Fibroblast of mammary gland (primary cell): ENCODE data around the gene VWA7.
"Not testable (repeated sequence)": the region's sequence is repeated elsewhere in the genome, so short reads cannot be mapped to it uniquely, and the experiment has no call there.

Experiments
- DNase-seq: peaks from one replicate; pipeline ENCODE4 v3.0.0-alpha.2; 2010; ENCODE audit warnings: low read depth
- H3K4me3 ChIP-seq: 2 replicates; pipeline ENCODE4 v1.5.1; 2011; ENCODE audit warnings: low read depth, mild to moderate bottlenecking, low read length, moderate library complexity; ENCODE audit not compliant: control insufficient read depth
- CTCF ChIP-seq: conservative IDR thresholded peaks from 2 replicates; pipeline ENCODE4 v1.5.1; 2011; ENCODE audit warnings: low read depth, low read length, inconsistent platforms; ENCODE audit not compliant: control insufficient read depth, insufficient read depth

Gene VWA7

GRCh38 chr6:31796993-31797385 lies 19.9 kb upstream of the VWA7 start:
- no peak overlapping the region for H3K4me3 ChIP-seq
- no peak for TF ChIP-seq CTCF
- DNase-seq: no peak

GRCh38 chr6:31795616-31796298 lies 18.6 kb upstream of the VWA7 start, which contains the start of gene VARS1:
VARS1 (minus strand) TSS chr6:31795752; CDS start chr6:31795217, 535 bp downstream.
- peak; percentile 88 for DNase-seq
- TF ChIP-seq CTCF: peak; percentile 41
- peak within 1 kb of the TSS; percentile 96 for H3K4me3 ChIP-seq

GRCh38 chr6:31794866-31795615 lies 17.9 kb upstream of the VWA7 start:
- peak overlapping the region; percentile 96 for H3K4me3 ChIP-seq
- no peak for DNase-seq
- no peak for TF ChIP-seq CTCF

- DNase-seq: peak; percentile 45
- TF ChIP-seq CTCF: no peak
- H3K4me3 ChIP-seq: peak overlapping the region; percentile 96
These were observed 17.3 kb upstream of the VWA7 start for GRCh38 chr6:31794294-31794865.

- peak overlapping the region; percentile 96 for H3K4me3 ChIP-seq
- not testable (repeated sequence) for DNase-seq
These were observed 16.8 kb upstream of the VWA7 start for GRCh38 chr6:31793927-31794245.

GRCh38 chr6:31792761-31793171 lies 15.6 kb upstream of the VWA7 start:
- no peak for TF ChIP-seq CTCF
- peak; percentile 59 for DNase-seq
- H3K4me3 ChIP-seq: no peak overlapping the region

- no peak overlapping the region for H3K4me3 ChIP-seq
- no peak for DNase-seq
- TF ChIP-seq CTCF: no peak
These were observed 14.9 kb upstream of the VWA7 start for GRCh38 chr6:31792090-31792374.
